Panc1 (cell line): ENCODE data around the gene BRME1.

Source experiments
- POLR2AphosphoS5 ChIP-seq: IDR thresholded peaks from 2 replicates; pipeline ENCODE4 v1.6.1; 2012; ENCODE audit warnings: mild to moderate bottlenecking, low read depth, low read length, moderate library complexity
- SIN3A ChIP-seq: IDR thresholded peaks from 2 replicates; pipeline ENCODE4 v1.6.1; 2012; ENCODE audit warnings: low read depth, mild to moderate bottlenecking, low read length, moderate library complexity, borderline replicate concordance; ENCODE audit not compliant: insufficient read depth
- TF ChIP-seq, protein P1 (sequence below): fragments of 450-650 bp; IDR thresholded peaks from 2 replicates; pipeline ENCODE4 v1.5.1; 2017; ENCODE audit warnings: mild to moderate bottlenecking
- TF ChIP-seq, protein P2 (sequence below), 2 experiments: IDR thresholded peaks; 2 replicates each; pipeline ENCODE4 v1.6.1; 2011 to 2012; ENCODE audit warnings: low read depth in 2 of 2, control low read depth in 1 of 2, low read length in 1 of 2, mild to moderate bottlenecking in 1 of 2, moderate library complexity in 1 of 2; ENCODE audit not compliant: insufficient read depth in 1 of 2

DNA sequence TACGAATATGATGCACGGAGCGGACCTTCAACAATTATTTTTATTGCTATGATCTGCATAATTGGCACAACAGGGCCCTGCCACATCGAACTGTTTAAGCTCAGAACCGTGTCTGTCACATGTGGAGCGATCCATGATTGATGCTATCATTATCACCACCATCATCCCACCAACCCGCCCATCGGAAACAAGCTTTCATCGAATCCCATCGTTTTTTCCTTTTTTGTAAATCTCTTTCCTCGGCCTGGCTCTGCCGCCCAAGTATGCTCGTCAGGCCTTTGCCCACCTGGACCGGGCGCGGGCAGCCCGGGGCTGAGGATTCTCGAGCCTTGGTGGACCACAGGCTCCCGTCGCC lies 45.9 kb upstream of the BRME1 start:
- TF ChIP-seq, protein P1, sequence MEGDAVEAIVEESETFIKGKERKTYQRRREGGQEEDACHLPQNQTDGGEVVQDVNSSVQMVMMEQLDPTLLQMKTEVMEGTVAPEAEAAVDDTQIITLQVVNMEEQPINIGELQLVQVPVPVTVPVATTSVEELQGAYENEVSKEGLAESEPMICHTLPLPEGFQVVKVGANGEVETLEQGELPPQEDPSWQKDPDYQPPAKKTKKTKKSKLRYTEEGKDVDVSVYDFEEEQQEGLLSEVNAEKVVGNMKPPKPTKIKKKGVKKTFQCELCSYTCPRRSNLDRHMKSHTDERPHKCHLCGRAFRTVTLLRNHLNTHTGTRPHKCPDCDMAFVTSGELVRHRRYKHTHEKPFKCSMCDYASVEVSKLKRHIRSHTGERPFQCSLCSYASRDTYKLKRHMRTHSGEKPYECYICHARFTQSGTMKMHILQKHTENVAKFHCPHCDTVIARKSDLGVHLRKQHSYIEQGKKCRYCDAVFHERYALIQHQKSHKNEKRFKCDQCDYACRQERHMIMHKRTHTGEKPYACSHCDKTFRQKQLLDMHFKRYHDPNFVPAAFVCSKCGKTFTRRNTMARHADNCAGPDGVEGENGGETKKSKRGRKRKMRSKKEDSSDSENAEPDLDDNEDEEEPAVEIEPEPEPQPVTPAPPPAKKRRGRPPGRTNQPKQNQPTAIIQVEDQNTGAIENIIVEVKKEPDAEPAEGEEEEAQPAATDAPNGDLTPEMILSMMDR: no peak
- no peak for TF ChIP-seq POLR2AphosphoS5
- TF ChIP-seq SIN3A: no peak
- TF ChIP-seq, protein P2, sequence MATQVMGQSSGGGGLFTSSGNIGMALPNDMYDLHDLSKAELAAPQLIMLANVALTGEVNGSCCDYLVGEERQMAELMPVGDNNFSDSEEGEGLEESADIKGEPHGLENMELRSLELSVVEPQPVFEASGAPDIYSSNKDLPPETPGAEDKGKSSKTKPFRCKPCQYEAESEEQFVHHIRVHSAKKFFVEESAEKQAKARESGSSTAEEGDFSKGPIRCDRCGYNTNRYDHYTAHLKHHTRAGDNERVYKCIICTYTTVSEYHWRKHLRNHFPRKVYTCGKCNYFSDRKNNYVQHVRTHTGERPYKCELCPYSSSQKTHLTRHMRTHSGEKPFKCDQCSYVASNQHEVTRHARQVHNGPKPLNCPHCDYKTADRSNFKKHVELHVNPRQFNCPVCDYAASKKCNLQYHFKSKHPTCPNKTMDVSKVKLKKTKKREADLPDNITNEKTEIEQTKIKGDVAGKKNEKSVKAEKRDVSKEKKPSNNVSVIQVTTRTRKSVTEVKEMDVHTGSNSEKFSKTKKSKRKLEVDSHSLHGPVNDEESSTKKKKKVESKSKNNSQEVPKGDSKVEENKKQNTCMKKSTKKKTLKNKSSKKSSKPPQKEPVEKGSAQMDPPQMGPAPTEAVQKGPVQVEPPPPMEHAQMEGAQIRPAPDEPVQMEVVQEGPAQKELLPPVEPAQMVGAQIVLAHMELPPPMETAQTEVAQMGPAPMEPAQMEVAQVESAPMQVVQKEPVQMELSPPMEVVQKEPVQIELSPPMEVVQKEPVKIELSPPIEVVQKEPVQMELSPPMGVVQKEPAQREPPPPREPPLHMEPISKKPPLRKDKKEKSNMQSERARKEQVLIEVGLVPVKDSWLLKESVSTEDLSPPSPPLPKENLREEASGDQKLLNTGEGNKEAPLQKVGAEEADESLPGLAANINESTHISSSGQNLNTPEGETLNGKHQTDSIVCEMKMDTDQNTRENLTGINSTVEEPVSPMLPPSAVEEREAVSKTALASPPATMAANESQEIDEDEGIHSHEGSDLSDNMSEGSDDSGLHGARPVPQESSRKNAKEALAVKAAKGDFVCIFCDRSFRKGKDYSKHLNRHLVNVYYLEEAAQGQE (IDR thresholded peaks at IDR 0.05; ENCODE audit: insufficient read depth in 1 of 2, low read depth in 2 of 2, low read length in 1 of 2): no peak
